DND-41 (cell line): Measurements from ENCODE around the gene EVI5L.

Source experiments
- ATAC-seq: fragments of 200-7000 bp; cut with Tn5 transposase; 3 replicates; pipeline ENCODE4 v1.9.1; 2021; ENCODE audit warnings: low read depth; ENCODE audit not compliant: insufficient read depth
- DNase-seq: peaks from one replicate; pipeline ENCODE4 v3.0.0-alpha.2; 2020
- H2AFZ ChIP-seq: 2 replicates; pipeline ENCODE4 v1.6.0; 2012; ENCODE audit warnings: low read depth, low read length
- H3K27ac ChIP-seq: 2 replicates; pipeline ENCODE4 v1.5.1; 2012; ENCODE audit warnings: low read length, inconsistent platforms
- H3K27me3 ChIP-seq: fragments of 200-600 bp; sonication (generic); 2 replicates; pipeline ENCODE4 v1.6.0; 2012; ENCODE audit warnings: low read length, mild to moderate bottlenecking, inconsistent platforms; ENCODE audit not compliant: insufficient read depth, poor library complexity
- H3K36me3 ChIP-seq: 2 replicates; pipeline ENCODE4 v1.5.1; 2012; ENCODE audit warnings: low read length, inconsistent platforms; ENCODE audit not compliant: insufficient read depth
- H3K4me1 ChIP-seq: 2 replicates; pipeline ENCODE4 v1.5.1; 2012; ENCODE audit warnings: mild to moderate bottlenecking, low read length; ENCODE audit not compliant: insufficient read depth
- H3K4me2 ChIP-seq: 2 replicates; pipeline ENCODE4 v1.6.0; 2012; ENCODE audit warnings: mild to moderate bottlenecking, moderate library complexity, low read length, inconsistent platforms; ENCODE audit not compliant: insufficient read depth
- H3K4me3 ChIP-seq, 2 experiments: fragments of 200-600 bp in 1 of 2; shearing (Covaris generic) in 1 of 2; 2 replicates each; pipeline ENCODE4 v1.5.1; 2012 to 2016; ENCODE audit warnings: inconsistent platforms in 2 of 2, low read length in 2 of 2, mild to moderate bottlenecking in 2 of 2, low read depth in 1 of 2, moderate library complexity in 1 of 2
- H3K79me2 ChIP-seq: 2 replicates; pipeline ENCODE4 v1.6.0; 2012; ENCODE audit warnings: low read length, inconsistent platforms; ENCODE audit not compliant: insufficient read depth
- H3K9ac ChIP-seq: 2 replicates; pipeline ENCODE4 v1.6.0; 2012; ENCODE audit warnings: low read depth, mild to moderate bottlenecking, inconsistent platforms, low read length, moderate library complexity
- H3K9me3 ChIP-seq: 2 replicates; pipeline ENCODE4 v1.5.1; 2012; ENCODE audit warnings: low read length, moderate library complexity, mild to moderate bottlenecking, inconsistent platforms; ENCODE audit not compliant: insufficient read depth, severe bottlenecking
- H4K20me1 ChIP-seq: 2 replicates; pipeline ENCODE4 v1.6.0; 2012; ENCODE audit warnings: low read length; ENCODE audit not compliant: insufficient read depth
- EZH2 ChIP-seq: IDR thresholded peaks from 3 replicates; pipeline ENCODE4 v1.6.1; 2012; ENCODE audit warnings: borderline replicate concordance, low read depth, mild to moderate bottlenecking, moderate library complexity, low read length, inconsistent platforms; ENCODE audit not compliant: severe bottlenecking
- TF ChIP-seq, protein P1 (sequence below): IDR thresholded peaks from 2 replicates; pipeline ENCODE4 v1.5.1; 2012; ENCODE audit warnings: borderline replicate concordance, low read length, moderate library complexity, mild to moderate bottlenecking; ENCODE audit not compliant: poor library complexity, severe bottlenecking; ENCODE audit errors: extremely low read depth

EVI5L gene

DNA sequence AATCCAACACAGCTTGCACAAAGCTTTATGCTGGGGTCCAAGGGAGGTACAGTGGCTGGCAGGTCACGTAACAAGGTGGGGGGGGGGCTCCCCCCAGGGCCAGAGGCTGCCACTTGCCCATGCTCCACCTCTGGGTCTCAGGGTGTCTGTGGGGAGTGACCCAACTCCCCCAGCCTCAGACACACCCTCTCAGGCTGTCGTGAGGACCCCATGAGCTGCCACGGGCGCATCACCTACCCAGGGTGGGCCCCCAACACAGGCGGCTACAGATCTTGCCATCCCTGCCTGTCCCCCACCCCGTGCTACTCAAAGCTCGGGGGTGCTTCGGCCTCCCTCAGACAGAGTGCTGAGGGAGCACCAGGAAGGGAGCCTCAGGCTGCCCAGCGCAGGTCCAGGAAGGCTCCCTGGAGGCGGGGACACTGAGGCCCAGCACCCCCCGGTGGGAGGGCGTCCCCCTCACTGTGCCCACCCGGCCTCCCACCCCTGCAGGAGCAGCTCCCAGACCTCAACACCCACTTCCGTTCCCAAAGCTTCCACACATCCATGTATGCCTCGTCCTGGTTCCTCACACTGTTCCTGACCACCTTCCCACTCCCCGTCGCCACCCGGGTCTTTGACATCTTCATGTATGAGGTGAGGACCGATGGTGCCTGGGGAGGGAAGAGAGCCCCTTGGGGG, 21.1 kb downstream of the EVI5L start:
- TF ChIP-seq, protein P1, sequence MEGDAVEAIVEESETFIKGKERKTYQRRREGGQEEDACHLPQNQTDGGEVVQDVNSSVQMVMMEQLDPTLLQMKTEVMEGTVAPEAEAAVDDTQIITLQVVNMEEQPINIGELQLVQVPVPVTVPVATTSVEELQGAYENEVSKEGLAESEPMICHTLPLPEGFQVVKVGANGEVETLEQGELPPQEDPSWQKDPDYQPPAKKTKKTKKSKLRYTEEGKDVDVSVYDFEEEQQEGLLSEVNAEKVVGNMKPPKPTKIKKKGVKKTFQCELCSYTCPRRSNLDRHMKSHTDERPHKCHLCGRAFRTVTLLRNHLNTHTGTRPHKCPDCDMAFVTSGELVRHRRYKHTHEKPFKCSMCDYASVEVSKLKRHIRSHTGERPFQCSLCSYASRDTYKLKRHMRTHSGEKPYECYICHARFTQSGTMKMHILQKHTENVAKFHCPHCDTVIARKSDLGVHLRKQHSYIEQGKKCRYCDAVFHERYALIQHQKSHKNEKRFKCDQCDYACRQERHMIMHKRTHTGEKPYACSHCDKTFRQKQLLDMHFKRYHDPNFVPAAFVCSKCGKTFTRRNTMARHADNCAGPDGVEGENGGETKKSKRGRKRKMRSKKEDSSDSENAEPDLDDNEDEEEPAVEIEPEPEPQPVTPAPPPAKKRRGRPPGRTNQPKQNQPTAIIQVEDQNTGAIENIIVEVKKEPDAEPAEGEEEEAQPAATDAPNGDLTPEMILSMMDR = no peak
- TF ChIP-seq EZH2 = no peak
- ATAC-seq = no peak
- Histone ChIP-seq H2AFZ (no peak overlapping the region), H3K79me2 (no peaks in the 10 kb centered on the region), H4K20me1 (peaks cover 3% of the 10 kb centered on the region), H3K4me3 (no peak overlapping the region), H3K9ac (no peak overlapping the region), H3K4me2 (no peak overlapping the region), H3K4me1 (no peaks in the 10 kb centered on the region), H3K27me3 (no peaks in the 10 kb centered on the region), H3K9me3 (no peaks in the 10 kb centered on the region), H3K36me3 (no peaks in the 10 kb centered on the region; the same call in 1 of the 2 replicates), H3K27ac (no peak overlapping the region)
- DNase-seq = no peak

DNA sequence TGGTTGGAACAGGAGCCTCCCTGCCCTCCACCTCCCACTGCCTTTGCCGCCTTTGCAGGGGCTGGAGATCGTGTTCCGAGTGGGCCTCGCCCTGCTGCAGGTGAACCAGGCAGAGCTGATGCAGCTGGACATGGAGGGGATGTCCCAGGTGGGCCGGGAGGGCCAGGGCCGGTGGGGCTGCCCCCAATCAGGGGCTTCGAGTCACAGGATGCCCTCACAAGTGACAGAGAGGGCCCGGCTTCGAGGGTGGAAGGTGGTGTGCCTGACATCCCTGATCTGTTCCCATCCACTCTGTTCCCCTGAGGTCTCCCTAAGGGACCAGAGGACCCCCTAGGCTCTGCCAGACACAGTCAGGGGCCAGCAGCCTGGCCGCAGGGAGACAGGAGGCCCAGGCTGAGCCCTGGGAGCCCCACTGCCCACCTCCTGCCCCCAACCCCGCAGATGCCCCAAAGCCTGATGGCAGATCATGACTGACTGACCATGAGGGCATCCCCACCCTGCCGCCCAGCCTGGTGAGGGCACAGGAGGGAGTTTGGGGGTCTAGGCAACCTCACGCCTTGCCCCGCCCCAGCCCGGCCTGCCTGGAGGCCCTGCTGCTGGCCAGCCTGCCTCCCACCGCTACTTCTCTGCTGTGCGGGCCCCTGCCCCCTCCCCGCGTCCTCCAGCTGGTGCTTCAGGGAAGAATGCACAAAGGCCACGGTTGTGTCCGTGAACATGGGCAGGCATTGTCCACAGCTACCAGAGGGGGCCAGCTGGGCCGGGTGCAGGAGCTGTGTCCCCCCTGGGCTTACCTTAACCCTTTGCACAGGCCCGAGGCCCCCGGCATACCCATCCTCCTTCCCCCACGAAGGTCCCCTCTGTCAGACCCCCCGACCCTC, 21.8 kb downstream of the EVI5L start:
- no peak overlapping the region for H3K27ac ChIP-seq
- H4K20me1 ChIP-seq = no peaks in the 10 kb centered on the region; the same call in none of the 2 replicates
- ATAC-seq (no peak), DNase-seq (no peak)
- H3K4me1 ChIP-seq = no peaks in the 10 kb centered on the region
- no peaks in the 10 kb centered on the region for H3K9me3 ChIP-seq
- H3K27me3 ChIP-seq = no peaks in the 10 kb centered on the region
- no peaks in the 10 kb centered on the region for H3K79me2 ChIP-seq
- H3K36me3 ChIP-seq = no peaks in the 10 kb centered on the region; the same call in 1 of the 2 replicates
- H3K4me3 ChIP-seq = no peak overlapping the region
- H3K4me2 ChIP-seq = no peak overlapping the region
- no peak overlapping the region for H2AFZ ChIP-seq
- H3K9ac ChIP-seq = no peak overlapping the region
- TF ChIP-seq EZH2 = no peak
- TF ChIP-seq, protein P1 = no peak

DNA sequence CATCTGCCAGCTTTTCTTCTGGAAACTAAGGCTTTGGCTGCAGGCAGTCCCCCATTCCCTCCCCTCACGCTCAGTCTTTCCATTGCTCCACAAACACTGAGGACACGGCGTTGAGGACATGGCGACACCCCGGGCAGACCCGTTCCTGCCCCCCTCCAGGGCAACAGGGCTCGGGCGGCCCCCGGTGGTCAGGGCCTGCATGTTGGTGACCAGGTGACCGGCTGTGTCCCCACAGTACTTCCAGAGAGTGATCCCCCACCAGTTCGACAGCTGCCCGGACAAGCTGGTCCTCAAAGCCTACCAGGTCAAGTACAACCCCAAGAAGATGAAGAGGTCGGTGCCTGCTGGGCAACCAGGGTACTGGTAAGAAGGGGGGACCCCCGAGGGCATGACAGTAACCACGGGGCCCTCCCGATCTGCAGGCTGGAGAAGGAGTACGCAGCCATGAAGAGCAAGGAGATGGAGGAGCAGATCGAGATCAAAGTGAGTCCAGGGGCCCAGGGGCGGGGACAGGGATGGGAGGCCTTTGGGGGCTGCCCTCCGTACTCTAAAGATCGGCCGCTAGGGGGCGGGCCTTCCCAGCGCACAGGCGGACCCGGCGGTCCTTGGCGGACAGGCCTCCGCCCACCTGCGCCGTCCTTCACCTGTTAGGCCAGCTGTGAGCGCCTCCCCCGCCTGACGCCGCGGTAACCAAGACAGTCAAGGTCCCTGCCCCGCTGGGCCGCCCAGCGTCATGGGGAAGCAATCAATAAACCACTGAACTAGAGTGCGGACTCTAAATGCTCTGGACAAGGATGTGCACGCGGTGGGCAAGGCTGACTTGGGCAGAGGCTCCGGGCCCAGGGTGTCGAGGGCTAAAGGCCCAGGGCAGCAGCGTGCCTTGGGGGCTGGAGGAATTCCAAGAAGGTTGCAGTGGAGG, 23.1 kb downstream of the EVI5L start:
- no peaks in the 10 kb centered on the region for H3K27me3 ChIP-seq
- no peaks in the 10 kb centered on the region for H3K79me2 ChIP-seq
- no peaks in the 10 kb centered on the region for H3K4me1 ChIP-seq
- no peak overlapping the region for H3K9ac ChIP-seq
- no peak for TF ChIP-seq EZH2
- TF ChIP-seq, protein P1 = peak; percentile 67
- H3K4me2 ChIP-seq = no peak overlapping the region
- H3K4me3 ChIP-seq = no peak overlapping the region
- no peaks in the 10 kb centered on the region; the same call in none of the 2 replicates for H4K20me1 ChIP-seq
- ATAC-seq = peak; percentile 89
- no peaks in the 10 kb centered on the region; the same call in 1 of the 2 replicates for H3K36me3 ChIP-seq
- peak; percentile 68 for DNase-seq
- no peak overlapping the region for H3K27ac ChIP-seq
- H2AFZ ChIP-seq = no peak overlapping the region
- H3K9me3 ChIP-seq = no peaks in the 10 kb centered on the region
